Measurements from ENCODE around the gene ARHGAP29. TPM values are rescaled to one million over a fixed set of nuclear protein-coding genes. Genes with fewer than 3 reads are reported as not detected.

Gene ARHGAP29
- total and polyA plus RNA-seq, 2 of the 4 experiments (the other 2 are of a cell fraction): 19.1 to 30.3 TPM

DNA sequence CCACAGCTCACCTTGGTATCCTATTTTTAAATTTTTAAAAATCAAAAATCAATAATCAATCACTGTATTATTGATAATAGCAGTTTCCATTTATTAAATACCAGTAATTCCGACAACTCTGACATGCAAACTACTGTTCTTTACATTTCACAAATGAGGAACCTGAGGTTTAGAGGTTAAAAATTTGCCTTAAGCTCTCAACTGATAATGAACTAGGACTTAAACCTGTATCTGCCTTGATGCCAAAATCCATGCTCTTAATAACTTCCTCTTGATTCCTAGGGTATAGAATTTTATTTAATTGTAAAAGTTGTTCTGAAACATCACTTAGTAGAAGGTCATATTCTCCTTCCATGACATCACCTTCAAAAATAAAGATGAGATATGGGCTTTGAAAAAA is 5.6 kb downstream of the ARHGAP29 start:
- dilution Hi-C loops (cut with HindIII; ENCODE audit: low sequenced_read_pairs, unreplicated experiment): no loop called here
- no peak overlapping the region for H3K4me2 ChIP-seq (ENCODE audit: low read depth, low read length)

More for the DNA sequence above, 5.6 kb downstream of the ARHGAP29 start:
- Histone ChIP-seq H2AK9ac (replicated peaks; ENCODE audit: low read depth, low read length, poor library complexity) (no peak overlapping the region), H4K20me1 (ENCODE audit: insufficient read depth, low read length) (no peaks in the 10 kb centered on the region), H4K5ac (ENCODE audit: low read depth, low read length) (no peak overlapping the region), H3K9me1 (ENCODE audit: insufficient read depth, low read length) (no peaks in the 10 kb centered on the region), H3K9ac (ENCODE audit: low read depth, low read length) (no peak overlapping the region), H3K9me3 (ENCODE audit: control insufficient read depth, insufficient read depth, low read length) (no peaks in the 10 kb centered on the region), H2AK5ac (ENCODE audit: low read depth, low read length) (no peak overlapping the region), H3K27me3 (ENCODE audit: control insufficient read depth, insufficient read depth, low read length) (no peaks in the 10 kb centered on the region), H2BK15ac (ENCODE audit: low read depth, low read length) (no peak overlapping the region), H3K4me3 (ENCODE audit: insufficient read depth, low read depth, low read length) (no peak overlapping the region), H3K56ac (ENCODE audit: extremely low read depth, insufficient read depth, low read length) (no peak overlapping the region), H3K14ac (replicated peaks; ENCODE audit: low read depth, low read length) (no peak overlapping the region), H4K8ac (ENCODE audit: low read depth in 2 of 2, low read length in 2 of 2) (no peak overlapping the region), H3K23ac (ENCODE audit: low read depth, low read length) (no peak overlapping the region), H2BK5ac (ENCODE audit: low read depth, low read length, poor library complexity, severe bottlenecking) (no peak overlapping the region), H3K18ac (ENCODE audit: low read depth, low read length) (no peak overlapping the region), H2AFZ (replicated peaks; ENCODE audit: low read length, poor library complexity) (no peak overlapping the region), H3K4me1 (ENCODE audit: control insufficient read depth, insufficient read depth, low read length) (0 out of 2 replicates have a peak, but pooled peaks cover 1% of the 10 kb centered on the region), H2BK20ac (ENCODE audit: low read depth, low read length) (no peak overlapping the region), H3K27ac (ENCODE audit: insufficient read depth, low read length) (no peak overlapping the region), H2BK120ac (ENCODE audit: low read depth, low read length) (no peak overlapping the region), H3K4ac (ENCODE audit: low read depth, low read length) (no peak overlapping the region), H3K36me3 (ENCODE audit: control insufficient read depth, insufficient read depth, low read length) (no peaks in the 10 kb centered on the region), H4K91ac (ENCODE audit: insufficient read depth, low read depth, low read length) (no peak overlapping the region), H3K79me1 (ENCODE audit: low read depth in 1 of 2, low read length in 2 of 2) (peaks cover 9 to 38% of the 10 kb centered on the region in 2 experiments; a peak in 3 of 4 replicates)
- TF ChIP-seq RCOR1 (IDR thresholded peaks at IDR 0.05; ENCODE audit: insufficient replicate concordance, low read length): no peak
- TF ChIP-seq NFE2L2 (IDR thresholded peaks at IDR 0.05; ENCODE audit: low read depth, low read length): no peak
- DNase-seq (no peak), ATAC-seq (ENCODE audit: low read depth) (no peak)
- ChIA-PET CTCF (no interaction called here), POLR2A (ENCODE audit: unreplicated experiment) (no interaction called here)
- in situ Hi-C loops (cut with MboI; ENCODE audit: low sequenced_read_pairs) (no loop called here), intact Hi-C loops (cut with micrococcal nuclease) (loop anchor here (10.0 kb wide), 1 partner anchor 327 kb away; the partner anchor contains the start of gene GCLM)
- no TSS peak for BruUV-seq (replicated peaks)
- no CpG with 5 or more reads among the region's 1 CpG for WGBS, 2 experiments (ENCODE audit: extremely low coverage in 2 of 2, insufficient read length in 1 of 2)

All from IMR-90 (cell line).